Smooth muscle cell (in vitro differentiated cells): ENCODE results near the gene RPL27A. TPM values are rescaled to one million over a fixed set of nuclear protein-coding genes. Genes with fewer than 3 reads are reported as not detected.

Source experiments
- DNase-seq: peaks from one replicate; lab custom pipeline; 2025; ENCODE audit not compliant: unreplicated experiment; lab: John Stamatoyannopoulos, UW
- H2AFZ ChIP-seq: fragments of 200-600 bp; sonication (generic); 2 replicates; pipeline ENCODE4 v1.6.0; 2016; ENCODE audit warnings: antibody characterized with exemption, low read depth, mild to moderate bottlenecking
- H3F3A ChIP-seq: fragments of 200-600 bp; sonication (generic); 2 replicates; pipeline ENCODE4 v1.6.0; 2017; ENCODE audit warnings: antibody characterized with exemption, low read depth
- H3K27ac ChIP-seq: fragments of 200-600 bp; sonication (generic); 2 replicates; pipeline ENCODE4 v1.5.1; 2016; ENCODE audit warnings: low read depth, mild to moderate bottlenecking
- H3K27me3 ChIP-seq: fragments of 200-600 bp; sonication (generic); 2 replicates; pipeline ENCODE4 v1.6.1; 2016; ENCODE audit warnings: low read depth, mild to moderate bottlenecking
- H3K36me3 ChIP-seq: fragments of 200-600 bp; sonication (generic); 2 replicates; pipeline ENCODE4 v1.5.1; 2016; ENCODE audit warnings: low read depth
- H3K4me1 ChIP-seq: fragments of 200-600 bp; sonication (generic); 2 replicates; pipeline ENCODE4 v1.5.1; 2016; ENCODE audit warnings: low read depth
- H3K4me2 ChIP-seq: fragments of 200-600 bp; sonication (generic); 2 replicates; pipeline ENCODE4 v1.6.0; 2016; ENCODE audit warnings: mild to moderate bottlenecking
- H3K4me3 ChIP-seq: fragments of 200-600 bp; sonication (generic); 2 replicates; pipeline ENCODE4 v1.5.1; 2016; ENCODE audit warnings: mild to moderate bottlenecking
- H3K79me2 ChIP-seq: fragments of 200-600 bp; sonication (generic); 2 replicates; pipeline ENCODE4 v1.6.0; 2016; ENCODE audit warnings: low read depth, mild to moderate bottlenecking
- H3K9ac ChIP-seq: fragments of 200-600 bp; sonication (generic); 2 replicates; pipeline ENCODE4 v1.6.0; 2016; ENCODE audit warnings: low read depth
- H3K9me3 ChIP-seq: fragments of 200-600 bp; sonication (generic); replicated peaks from 2 replicates; pipeline ENCODE4 v1.5.1; 2016; ENCODE audit warnings: low read depth
- H4K20me1 ChIP-seq: fragments of 200-600 bp; sonication (generic); 2 replicates; pipeline ENCODE4 v1.6.0; 2016; ENCODE audit warnings: low read depth
- WGBS: methylation state at CpG from one replicate; pipeline ENCODE4 v1.1.7; 2016; ENCODE audit warnings: low lambda C conversion rate; 5-methylcytosine and 5-hydroxymethylcytosine counted together
- polyA plus RNA-seq: library from polyadenylated mRNA; unstranded; fragments of >200 nt; fragmentation: Nextera tagmentation; extraction: Ambion mirVana; gene quantifications from 2 replicates; pipeline ENCODE4 v1.2.1, GENCODE V29; 2016
- total RNA-seq: library from RNA; depleted of rRNA; stranded (reverse); fragments of >200 nt; gene quantifications from 2 replicates; pipeline ENCODE4 v1.2.3, GENCODE V29; 2014
- TF ChIP-seq, protein P1 (sequence below): fragments of 200-600 bp; sonication (generic); IDR thresholded peaks from 2 replicates; pipeline ENCODE4 v1.5.1; 2017; ENCODE audit warnings: borderline replicate concordance, mild to moderate bottlenecking, antibody characterized with exemption; ENCODE audit not compliant: insufficient read depth, poor library complexity, severe bottlenecking

RPL27A gene
- total and polyA plus RNA-seq, 2 experiments from 2014 or later: 817 to 1,140 TPM

DNA sequence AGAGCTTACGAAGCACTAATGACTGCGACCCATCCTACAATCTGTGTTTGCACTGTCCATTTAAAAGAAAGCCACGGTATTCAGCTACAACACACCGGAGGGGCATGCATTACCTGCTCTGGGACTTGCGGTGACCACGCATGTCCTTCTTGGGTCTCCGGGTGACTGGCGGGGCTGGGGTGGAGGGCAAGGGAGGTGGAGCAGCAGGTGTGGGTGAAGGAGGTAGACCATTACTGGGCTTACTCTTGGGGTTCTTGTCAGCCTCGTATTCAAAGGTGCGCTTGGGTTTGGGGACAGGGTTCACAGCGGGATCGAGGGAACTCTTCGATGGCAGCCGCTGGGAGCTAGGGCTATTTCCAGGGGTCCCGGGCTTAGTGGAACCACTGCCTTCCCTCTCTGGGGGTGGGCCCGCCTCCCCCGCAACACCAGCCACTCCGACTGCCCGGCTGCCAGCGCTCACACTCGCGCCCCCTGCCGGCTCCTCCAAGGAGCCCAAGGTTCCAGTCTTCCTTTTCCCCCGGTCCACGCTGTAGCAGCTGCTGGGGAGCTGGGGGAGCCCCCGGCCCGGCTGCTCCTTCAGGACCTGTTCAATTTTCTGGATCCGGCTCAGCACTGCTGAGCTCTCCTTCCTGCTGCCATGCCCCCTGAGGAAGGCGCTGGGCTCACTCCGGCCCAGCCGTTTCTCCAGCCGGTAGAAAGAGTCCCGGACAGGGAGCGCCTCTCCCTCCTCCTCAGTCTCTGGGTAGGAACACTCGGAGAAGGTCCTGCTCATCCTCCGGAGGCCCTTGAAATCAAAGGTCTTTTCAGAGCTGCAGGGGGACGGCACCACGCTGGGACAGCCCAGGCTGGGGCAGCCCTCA is 47.5 kb downstream of the RPL27A start:
- Histone ChIP-seq H2AFZ (no peak overlapping the region), H3K9me3 (no peaks in the 10 kb centered on the region), H3K4me1 (peaks cover 16% of the 10 kb centered on the region), H3K27ac (peak overlapping the region; percentile 40), H4K20me1 (peaks cover 96% of the 10 kb centered on the region), H3K27me3 (no peaks in the 10 kb centered on the region), H3K79me2 (peaks cover 53% of the 10 kb centered on the region), H3K9ac (no peak overlapping the region), H3K36me3 (peaks cover 4% of the 10 kb centered on the region), H3K4me3 (no peak overlapping the region), H3F3A (peaks cover 6% of the 10 kb centered on the region), H3K4me2 (no peak overlapping the region)
- TF ChIP-seq, protein P1, sequence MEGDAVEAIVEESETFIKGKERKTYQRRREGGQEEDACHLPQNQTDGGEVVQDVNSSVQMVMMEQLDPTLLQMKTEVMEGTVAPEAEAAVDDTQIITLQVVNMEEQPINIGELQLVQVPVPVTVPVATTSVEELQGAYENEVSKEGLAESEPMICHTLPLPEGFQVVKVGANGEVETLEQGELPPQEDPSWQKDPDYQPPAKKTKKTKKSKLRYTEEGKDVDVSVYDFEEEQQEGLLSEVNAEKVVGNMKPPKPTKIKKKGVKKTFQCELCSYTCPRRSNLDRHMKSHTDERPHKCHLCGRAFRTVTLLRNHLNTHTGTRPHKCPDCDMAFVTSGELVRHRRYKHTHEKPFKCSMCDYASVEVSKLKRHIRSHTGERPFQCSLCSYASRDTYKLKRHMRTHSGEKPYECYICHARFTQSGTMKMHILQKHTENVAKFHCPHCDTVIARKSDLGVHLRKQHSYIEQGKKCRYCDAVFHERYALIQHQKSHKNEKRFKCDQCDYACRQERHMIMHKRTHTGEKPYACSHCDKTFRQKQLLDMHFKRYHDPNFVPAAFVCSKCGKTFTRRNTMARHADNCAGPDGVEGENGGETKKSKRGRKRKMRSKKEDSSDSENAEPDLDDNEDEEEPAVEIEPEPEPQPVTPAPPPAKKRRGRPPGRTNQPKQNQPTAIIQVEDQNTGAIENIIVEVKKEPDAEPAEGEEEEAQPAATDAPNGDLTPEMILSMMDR: no peak
- 91% methylated on average over 36 of the region's 38 CpGs for WGBS
- DNase-seq: no peak

DNA sequence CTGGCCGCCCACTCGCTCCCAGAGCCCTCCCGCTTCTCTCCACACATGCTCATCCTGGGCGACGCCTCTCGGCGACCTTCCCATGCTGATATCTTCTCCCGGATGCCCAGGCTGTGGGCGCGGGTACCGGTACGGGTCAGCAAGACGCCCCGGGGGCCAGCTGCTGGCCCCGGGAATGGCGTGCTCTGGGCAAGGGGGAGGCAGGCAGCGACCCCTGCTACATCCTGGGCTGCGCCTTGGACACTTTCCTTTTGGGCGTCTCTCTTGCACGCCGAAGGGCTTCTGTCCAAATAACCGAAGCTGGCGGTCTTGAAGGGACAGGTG is 48.1 kb downstream of the RPL27A start:
- TF ChIP-seq, protein P1: no peak
- WGBS: 96% methylated on average over 23 of the region's 23 CpGs
- H3K9me3 ChIP-seq: no peaks in the 10 kb centered on the region

DNA sequence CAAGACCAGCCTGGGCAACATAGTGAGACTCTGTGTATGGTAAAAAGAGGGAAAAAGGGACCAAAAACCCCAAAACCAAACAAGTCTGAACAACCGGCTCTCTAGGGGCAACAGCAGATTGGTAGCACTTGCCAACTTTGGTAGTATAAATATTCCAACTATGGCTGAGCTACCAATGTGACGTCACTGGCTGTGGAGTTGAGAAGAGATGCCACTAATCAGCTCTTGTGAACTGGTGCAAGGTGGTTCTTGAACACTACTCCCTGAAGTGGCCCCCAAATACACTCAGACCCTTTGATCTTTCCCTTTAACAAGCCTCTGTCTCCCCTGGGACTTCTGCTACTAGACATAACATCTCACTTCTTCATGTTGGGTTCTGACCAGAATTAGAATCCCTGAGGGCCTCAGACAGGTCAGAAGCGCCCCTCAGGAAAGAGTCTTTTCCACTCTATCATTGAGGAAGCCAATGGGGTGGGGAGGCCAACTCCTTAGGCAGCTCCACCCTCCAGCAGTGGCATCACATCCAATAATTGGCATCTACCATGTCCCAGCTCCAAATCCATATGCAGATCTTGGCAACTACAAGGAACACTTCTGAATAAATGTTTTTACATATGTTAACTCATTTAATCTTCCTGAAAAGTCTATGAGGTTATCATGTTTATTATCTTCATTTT is 49.2 kb downstream of the RPL27A start:
- Histone ChIP-seq H3F3A (peaks cover 6% of the 10 kb centered on the region), H3K36me3 (no peaks in the 10 kb centered on the region), H3K4me3 (no peak overlapping the region), H3K4me1 (peaks cover 16% of the 10 kb centered on the region), H2AFZ (no peak overlapping the region), H3K79me2 (peaks cover 55% of the 10 kb centered on the region), H3K4me2 (no peak overlapping the region), H3K27ac (peak overlapping the region; percentile 71), H3K27me3 (no peaks in the 10 kb centered on the region), H3K9ac (no peak overlapping the region), H3K9me3 (no peaks in the 10 kb centered on the region), H4K20me1 (peaks cover 98% of the 10 kb centered on the region)
- no peak for DNase-seq
- TF ChIP-seq, protein P1: no peak
- WGBS: 92% methylated on average over 3 of the region's 3 CpGs

More for the DNA sequence above, 48.1 kb downstream of the RPL27A start:
- peak overlapping the region; percentile 12 for H3K27ac ChIP-seq
- no peak overlapping the region for H3K9ac ChIP-seq
- no peak overlapping the region for H2AFZ ChIP-seq
- H3K4me3 ChIP-seq: no peak overlapping the region
- peaks cover 59% of the 10 kb centered on the region for H3K79me2 ChIP-seq
- DNase-seq: no peak
- no peaks in the 10 kb centered on the region for H3K27me3 ChIP-seq
- H3K36me3 ChIP-seq: peaks cover 3% of the 10 kb centered on the region
- no peak overlapping the region for H3K4me2 ChIP-seq
- peaks cover 16% of the 10 kb centered on the region for H3K4me1 ChIP-seq
- peaks cover 6% of the 10 kb centered on the region for H3F3A ChIP-seq
- peaks cover 98% of the 10 kb centered on the region for H4K20me1 ChIP-seq
